GM19438 (cell line): ENCODE results near the gene CENPV.
"Not testable (repeated sequence)": the region's sequence is repeated elsewhere in the genome, so short reads cannot be mapped to it uniquely, and the experiment has no call there.

Experiments
- ATAC-seq: cut with Tn5 transposase; IDR thresholded peaks from one replicate; pipeline ENCODE4 v1.9.1; 2021; ENCODE audit warnings: low read depth; ENCODE audit not compliant: unreplicated experiment

CENPV gene

GRCh38 chr17:16353317-16354174 lies at the start of gene CENPV:
CENPV (minus strand) TSS chr17:16353469; CDS start chr17:16353436, 33 bp downstream.
- peak; percentile 73 for ATAC-seq

- no peak for ATAC-seq
Observed at GRCh38 chr17:16398270-16399267, 45.3 kb upstream of the CENPV start.

- ATAC-seq = not testable (repeated sequence)
Observed at GRCh38 chr17:16396693-16397092, 43.4 kb upstream of the CENPV start.

GRCh38 chr17:16395887-16396286 lies 42.6 kb upstream of the CENPV start:
- not testable (repeated sequence) for ATAC-seq

- ATAC-seq = not testable (repeated sequence)
Observed at GRCh38 chr17:16392491-16392890, 39.2 kb upstream of the CENPV start.

GRCh38 chr17:16391451-16391850 lies 38.2 kb upstream of the CENPV start:
- ATAC-seq = no peak

GRCh38 chr17:16386126-16386507 lies 32.8 kb upstream of the CENPV start:
- ATAC-seq = not testable (repeated sequence)

- no peak for ATAC-seq
Observed at GRCh38 chr17:16384557-16384956, 31.3 kb upstream of the CENPV start.

- ATAC-seq = no peak
Observed at GRCh38 chr17:16383772-16384287, 30.6 kb upstream of the CENPV start.

GRCh38 chr17:16383216-16383615 lies 29.9 kb upstream of the CENPV start:
- ATAC-seq = no peak

- ATAC-seq = no peak
Observed at GRCh38 chr17:16381496-16381820, 28.2 kb upstream of the CENPV start.

- peak; percentile 96 for ATAC-seq
Observed at GRCh38 chr17:16380640-16381495, 27.6 kb upstream of the CENPV start, which contains the start of gene UBB. UBB (plus strand) TSS chr17:16381091; CDS start chr17:16381908, 817 bp downstream.

GRCh38 chr17:16379654-16380053 lies 26.4 kb upstream of the CENPV start:
- ATAC-seq = no peak

GRCh38 chr17:16378636-16379282 lies 25.5 kb upstream of the CENPV start:
- ATAC-seq = no peak

GRCh38 chr17:16377941-16378341 lies 24.7 kb upstream of the CENPV start:
- no peak for ATAC-seq

- ATAC-seq = no peak
Observed at GRCh38 chr17:16374146-16374938, 21.1 kb upstream of the CENPV start.

- ATAC-seq = no peak
Observed at GRCh38 chr17:16371742-16372141, 18.5 kb upstream of the CENPV start.

- no peak for ATAC-seq
Observed at GRCh38 chr17:16364625-16365024, 11.4 kb upstream of the CENPV start.
